GM21447 (cell line): ENCODE results near the gene CORO1A.
"Not testable (repeated sequence)": the region's sequence is repeated elsewhere in the genome, so short reads cannot be mapped to it uniquely, and the experiment has no call there.

Source experiments
- ATAC-seq: cut with Tn5 transposase; IDR thresholded peaks from one replicate; pipeline ENCODE4 v1.9.1; 2021; ENCODE audit not compliant: unreplicated experiment

CORO1A gene

GRCh38 chr16:30169416-30169815, 14.0 kb upstream of the CORO1A start:
- not testable (repeated sequence) for ATAC-seq

GRCh38 chr16:30170145-30170544, 13.3 kb upstream of the CORO1A start:
- not testable (repeated sequence) for ATAC-seq

- ATAC-seq: no peak
Observed at GRCh38 chr16:30173054-30173453, 10.3 kb upstream of the CORO1A start.

- ATAC-seq: not testable (repeated sequence)
Observed at GRCh38 chr16:30176876-30177275, 6.5 kb upstream of the CORO1A start.

- ATAC-seq: no peak
Observed at GRCh38 chr16:30179195-30179594, 4.2 kb upstream of the CORO1A start.

GRCh38 chr16:30179931-30180330, 3.5 kb upstream of the CORO1A start:
- ATAC-seq: no peak

GRCh38 chr16:30180741-30181140, 2.7 kb upstream of the CORO1A start:
- no peak for ATAC-seq

GRCh38 chr16:30184096-30184890, 891 bp downstream of the CORO1A start:
- no peak for ATAC-seq

GRCh38 chr16:30184891-30185682, 1.7 kb downstream of the CORO1A start:
- ATAC-seq: no peak

GRCh38 chr16:30185683-30186421, 2.5 kb downstream of the CORO1A start:
- peak; percentile 35 for ATAC-seq

- no peak for ATAC-seq
Observed at GRCh38 chr16:30186444-30186781, 3.0 kb downstream of the CORO1A start.

- ATAC-seq: no peak
Observed at GRCh38 chr16:30186782-30187555, 3.6 kb downstream of the CORO1A start.

GRCh38 chr16:30187556-30187865, 4.1 kb downstream of the CORO1A start:
- no peak for ATAC-seq

- ATAC-seq: no peak
Observed at GRCh38 chr16:30187971-30188561, 4.7 kb downstream of the CORO1A start.

GRCh38 chr16:30191158-30191557, 7.8 kb downstream of the CORO1A start:
- ATAC-seq: not testable (repeated sequence)

GRCh38 chr16:30193098-30193497, 9.7 kb downstream of the CORO1A start:
- ATAC-seq: peak; percentile 12

- peak; percentile 79 for ATAC-seq
Observed at GRCh38 chr16:30193615-30194014, 10.2 kb downstream of the CORO1A start, which contains the start of the genes BOLA2B and SLX1A. Gene BOLA2B (minus strand): TSS chr16:30193666. CDS start chr16:30193595, 71 bp downstream. Gene SLX1A (plus strand): TSS chr16:30193875. CDS start chr16:30194085, 210 bp downstream.

- ATAC-seq: peak; percentile 61
Observed at GRCh38 chr16:30194172-30194925, 10.9 kb downstream of the CORO1A start.

GRCh38 chr16:30197001-30197400, 13.6 kb downstream of the CORO1A start:
- ATAC-seq: not testable (repeated sequence)

GRCh38 chr16:30199049-30199448, 15.6 kb downstream of the CORO1A start, which contains the start of gene SULT1A3:
Gene SULT1A3 (plus strand): TSS chr16:30199255. CDS start chr16:30200729, 1,474 bp downstream.
- not testable (repeated sequence) for ATAC-seq
